Activated CD8-positive, alpha-beta T cell treated with anti-CD3 and anti-CD28 coated beads for 36 hours (primary cell): ENCODE measurements around the gene LMF1. TPM values are rescaled to one million over a fixed set of nuclear protein-coding genes. Genes with fewer than 3 reads are reported as not detected.

Source experiments
- ATAC-seq: fragments of 200-7000 bp; cut with Tn5 transposase; one replicate; pipeline ENCODE4 v1.10.0; 2021; ENCODE audit warnings: mild to moderate bottlenecking, moderate library complexity
- CTCF ChIA-PET: fragments of 350-600 bp; sonication (Branson Sonifier 250); formaldehyde crosslinking; loops from one replicate; lab custom pipeline; 2021; ENCODE audit warnings: antibody characterized with exemption; lab: Charles Lee
- POLR2A ChIA-PET: fragments of 350-600 bp; sonication (Branson Sonifier 250); formaldehyde crosslinking; loops from one replicate; lab custom pipeline; 2021; ENCODE audit warnings: antibody characterized with exemption; lab: Charles Lee
- DNase-seq: peaks from one replicate; pipeline ENCODE4 v3.0.0-alpha.2; 2020
- H3K27ac Mint-ChIP-seq: one replicate; pipeline ENCODE4 v1.8.0; 2021; ENCODE audit warnings: mild to moderate bottlenecking, mixed read lengths
- H3K27me3 Mint-ChIP-seq: one replicate; pipeline ENCODE4 v1.8.0; 2021; ENCODE audit warnings: mixed read lengths
- H3K36me3 Mint-ChIP-seq: one replicate; pipeline ENCODE4 v1.8.0; 2021; ENCODE audit warnings: low read depth, mixed read lengths
- H3K4me1 Mint-ChIP-seq: one replicate; pipeline ENCODE4 v1.8.0; 2021; ENCODE audit warnings: low read depth, mixed read lengths
- H3K4me3 Mint-ChIP-seq: one replicate; pipeline ENCODE4 v1.8.0; 2021; ENCODE audit warnings: mild to moderate bottlenecking, moderate library complexity, mixed read lengths
- H3K9me3 Mint-ChIP-seq: one replicate; pipeline ENCODE4 v1.8.0; 2021; ENCODE audit warnings: mixed read lengths
- CTCF ChIP-seq: fragments of 200-600 bp; IDR thresholded peaks from one replicate; pipeline ENCODE4 v1.8.0; 2022; ENCODE audit warnings: antibody characterized with exemption, mild to moderate bottlenecking
- intact Hi-C: fragments of 100-400 bp; cut with micrococcal nuclease; formaldehyde crosslinking; loops from one replicate; pipeline ENCODE4 v1.10.0; 2022
- total RNA-seq, 2 experiments: library from RNA; stranded (reverse); gene quantifications; one replicate each; pipeline ENCODE4 v1.2.3, GENCODE V29; 2021

The LMF1 gene
- total RNA-seq, 2 experiments from 2014 or later, result 8.7 to 9.7 TPM

- Mint-ChIP-seq H3K4me1 (no peaks in the 10 kb centered on the region), H3K27me3 (peaks cover 2% of the 10 kb centered on the region), H3K4me3 (no peak overlapping the region), H3K9me3 (peaks cover 3% of the 10 kb centered on the region), H3K36me3 (no peaks in the 10 kb centered on the region), H3K27ac (no peak overlapping the region)
- TF ChIP-seq CTCF, result no peak
- DNase-seq (no peak), ATAC-seq (no peak)
- ChIA-PET CTCF (no interaction called here), POLR2A (no interaction called here)
- intact Hi-C loops, result no loop called here
Measured at GRCh38 chr16:830871-831570, 139.8 kb downstream of the LMF1 start.

- H3K36me3 Mint-ChIP-seq, result no peaks in the 10 kb centered on the region
- ATAC-seq (no peak), DNase-seq (no peak)
- no peaks in the 10 kb centered on the region for H3K4me1 Mint-ChIP-seq
- H3K27me3 Mint-ChIP-seq, result peaks cover 2% of the 10 kb centered on the region
- intact Hi-C loops, result no loop called here
- ChIA-PET CTCF (no interaction called here), POLR2A (no interaction called here)
- H3K4me3 Mint-ChIP-seq, result no peak overlapping the region
- no peak overlapping the region for H3K27ac Mint-ChIP-seq
- TF ChIP-seq CTCF, result no peak
- no peaks in the 10 kb centered on the region for H3K9me3 Mint-ChIP-seq
Measured at GRCh38 chr16:830107-830870, 140.5 kb downstream of the LMF1 start.

- H3K27ac Mint-ChIP-seq, result no peak overlapping the region
- no peaks in the 10 kb centered on the region for H3K9me3 Mint-ChIP-seq
- H3K36me3 Mint-ChIP-seq, result no peaks in the 10 kb centered on the region
- H3K4me3 Mint-ChIP-seq, result no peak overlapping the region
- H3K27me3 Mint-ChIP-seq, result peaks cover 2% of the 10 kb centered on the region
- intact Hi-C loops, result no loop called here
- no peak for TF ChIP-seq CTCF
- no peaks in the 10 kb centered on the region for H3K4me1 Mint-ChIP-seq
- ATAC-seq (no peak), DNase-seq (no peak)
- CTCF ChIA-PET, result no interaction called here
- POLR2A ChIA-PET, result no interaction called here
Measured at GRCh38 chr16:828891-829290, 141.9 kb downstream of the LMF1 start.

- CTCF ChIA-PET, result no interaction called here
- Mint-ChIP-seq H3K36me3 (no peaks in the 10 kb centered on the region), H3K9me3 (no peaks in the 10 kb centered on the region), H3K4me3 (no peak overlapping the region), H3K27ac (no peak overlapping the region), H3K27me3 (peaks cover 2% of the 10 kb centered on the region), H3K4me1 (no peaks in the 10 kb centered on the region)
- ATAC-seq (no peak), DNase-seq (no peak)
- POLR2A ChIA-PET, result no interaction called here
- intact Hi-C loops, result no loop called here
- TF ChIP-seq CTCF, result no peak
Measured at GRCh38 chr16:827513-827912, 143.3 kb downstream of the LMF1 start.
